ENCODE results near the gene TAF1L.
"Not testable (repeated sequence)": the region's sequence is repeated elsewhere in the genome, so short reads cannot be mapped to it uniquely, and the experiment has no call there.

The TAF1L gene

GRCh38 chr9:32635362-32635761 lies at the start of gene TAF1L:
TAF1L (minus strand) TSS chr9:32635669; CDS start chr9:32635579, 90 bp downstream.
- DNase-seq: no peak

GRCh38 chr9:32681751-32682150 lies 46.3 kb upstream of the TAF1L start:
- DNase-seq: no peak

- DNase-seq: no peak
These were observed 42.5 kb upstream of the TAF1L start for GRCh38 chr9:32677931-32678330.

- no peak for DNase-seq
These were observed 37.0 kb upstream of the TAF1L start for GRCh38 chr9:32672469-32672868.

GRCh38 chr9:32671333-32671732 lies 35.9 kb upstream of the TAF1L start:
- DNase-seq: no peak

- no peak for DNase-seq
These were observed 29.6 kb upstream of the TAF1L start for GRCh38 chr9:32665101-32665500.

GRCh38 chr9:32663741-32664140 lies 28.3 kb upstream of the TAF1L start:
- DNase-seq: no peak

- no peak for DNase-seq
These were observed 12.2 kb upstream of the TAF1L start for GRCh38 chr9:32647671-32648070.

- DNase-seq: no peak
These were observed 9.2 kb upstream of the TAF1L start for GRCh38 chr9:32644698-32645097.

GRCh38 chr9:32633151-32633550 lies 2.3 kb downstream of the TAF1L start:
- DNase-seq: not testable (repeated sequence)

GRCh38 chr9:32631991-32632390 lies 3.5 kb downstream of the TAF1L start:
- DNase-seq: no peak

GRCh38 chr9:32627394-32627954 lies 8.0 kb downstream of the TAF1L start:
- DNase-seq: no peak

GRCh38 chr9:32625320-32625719 lies 10.1 kb downstream of the TAF1L start:
- no peak for DNase-seq

GRCh38 chr9:32622948-32623347 lies 12.5 kb downstream of the TAF1L start:
- DNase-seq: no peak

GRCh38 chr9:32618261-32618660 lies 17.2 kb downstream of the TAF1L start:
- no peak for DNase-seq

GRCh38 chr9:32606811-32607210 lies 28.7 kb downstream of the TAF1L start:
- no peak for DNase-seq

- no peak for DNase-seq
These were observed 31.3 kb downstream of the TAF1L start for GRCh38 chr9:32603914-32604852.

- DNase-seq: not testable (repeated sequence)
These were observed 36.4 kb downstream of the TAF1L start for GRCh38 chr9:32599021-32599420.

GRCh38 chr9:32596936-32597335 lies 38.5 kb downstream of the TAF1L start:
- DNase-seq: no peak

- no peak for DNase-seq
These were observed 39.2 kb downstream of the TAF1L start for GRCh38 chr9:32596096-32596865.

GRCh38 chr9:32590898-32591297 lies 44.6 kb downstream of the TAF1L start:
- DNase-seq: no peak

GRCh38 chr9:32590476-32590875 lies 45.0 kb downstream of the TAF1L start:
- no peak for DNase-seq

GRCh38 chr9:32589083-32589723 lies 46.3 kb downstream of the TAF1L start:
- DNase-seq: no peak

Data from activated naive CD4-positive, alpha-beta T cell treated with Interleukin-2 at 50 U/mL for 16 hours (primary cell).